A204.1 (cell line): ENCODE measurements around the gene GPALPP1.
"Not testable (repeated sequence)": the region's sequence is repeated elsewhere in the genome, so short reads cannot be mapped to it uniquely, and the experiment has no call there.

Source experiments
- FAIRE-seq: peaks from 2 replicates; lab custom pipeline; 2012; peaks lifted over from hg19 to GRCh38; lab: Jason Lieb, UNC

The GPALPP1 gene

DNA sequence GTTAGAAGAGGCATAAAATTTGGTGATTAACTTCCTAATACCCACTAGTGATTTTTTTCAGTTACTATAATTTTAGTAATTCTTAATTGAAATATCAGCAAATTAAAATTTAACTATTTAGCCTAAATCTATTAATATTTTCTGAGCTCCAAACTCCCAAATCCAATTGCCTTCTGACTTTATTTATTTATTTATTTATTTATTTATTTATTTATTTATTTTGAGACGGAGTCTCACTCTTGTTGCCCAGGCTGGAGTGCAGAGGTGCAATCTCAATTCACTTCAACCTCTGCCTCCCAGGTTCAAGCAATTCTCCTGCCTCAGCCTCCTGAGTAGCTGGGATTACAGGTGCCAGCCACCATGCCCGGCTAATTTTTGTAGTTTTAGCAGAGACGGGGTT, 74.6 kb downstream of the GPALPP1 start:
- FAIRE-seq = not testable (repeated sequence)

GRCh38 chr13:45064889-45065288, 75.6 kb downstream of the GPALPP1 start:
- no peak for FAIRE-seq

DNA sequence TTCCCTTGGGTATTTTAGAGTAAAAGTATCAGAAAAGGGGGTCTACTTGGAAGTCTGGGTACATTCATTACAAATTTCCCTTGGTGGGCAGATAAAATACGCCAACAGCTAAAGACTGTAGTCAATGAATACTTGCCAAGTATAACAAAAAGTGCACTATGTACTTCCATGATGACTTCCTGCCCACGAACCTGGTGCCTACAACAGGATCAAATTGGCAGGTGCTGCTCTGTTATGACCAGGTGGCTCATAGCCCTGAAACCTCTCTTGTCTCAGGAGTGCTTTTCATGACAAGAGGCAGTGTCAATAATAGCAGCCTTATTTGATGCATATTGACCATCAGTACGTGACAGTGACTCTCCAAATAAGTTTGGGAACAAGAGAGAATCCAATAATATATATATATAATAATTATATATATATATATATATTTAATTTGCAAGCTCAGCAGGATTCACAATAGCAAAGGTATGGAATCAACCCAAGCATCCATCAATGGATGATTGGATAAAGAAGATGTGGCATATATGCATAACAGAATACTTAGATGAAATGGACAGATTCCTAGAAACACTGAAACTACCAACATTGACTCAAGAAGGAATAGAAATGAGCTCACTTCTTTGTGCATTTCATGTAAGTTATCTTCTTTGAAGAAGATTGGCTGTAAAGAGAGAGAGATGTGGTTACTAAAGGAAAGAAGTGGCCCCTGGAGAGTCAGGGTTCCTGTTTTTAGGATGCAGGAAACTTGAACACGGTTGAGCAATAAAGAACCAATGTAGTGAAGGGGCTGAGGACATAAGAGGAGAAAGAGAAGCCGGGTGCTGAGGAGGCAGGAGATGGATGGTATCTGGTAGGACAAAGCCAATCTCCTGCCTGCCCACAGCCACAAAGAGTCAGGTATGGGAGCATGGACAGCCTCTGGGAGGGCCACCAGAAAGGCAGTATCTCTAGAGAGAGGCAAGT, 79.0 kb downstream of the GPALPP1 start:
- FAIRE-seq = no peak

- no peak for FAIRE-seq
Observed at GRCh38 chr13:45073809-45074208, 84.5 kb downstream of the GPALPP1 start.

- FAIRE-seq = no peak
Observed at GRCh38 chr13:45074721-45075120, 85.4 kb downstream of the GPALPP1 start.

DNA sequence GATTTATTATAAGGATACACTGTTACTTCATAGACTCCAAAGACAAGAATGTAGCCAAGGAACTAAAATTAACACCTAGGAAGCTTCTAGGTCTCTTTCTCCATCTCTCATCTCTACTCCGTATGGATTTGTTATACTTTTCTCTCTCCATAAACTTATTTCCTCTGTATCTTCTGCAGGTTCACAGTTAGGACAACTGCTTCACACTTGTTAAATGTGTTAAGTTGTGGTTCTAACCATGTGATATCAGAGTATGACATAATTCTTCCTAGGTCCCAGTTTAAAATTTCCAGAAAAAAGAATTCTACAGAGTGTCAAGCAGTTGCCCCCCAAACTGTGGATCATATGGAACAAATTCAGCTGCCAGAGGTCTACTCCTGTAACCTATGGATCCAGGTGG, 88.7 kb downstream of the GPALPP1 start:
- FAIRE-seq = no peak
